PFSK-1 (cell line): ENCODE measurements around the gene PNLDC1.

Experiments
- FOXP2 ChIP-seq: optimal IDR thresholded peaks from 2 replicates; pipeline ENCODE3; 2011; ENCODE audit warnings: borderline replicate concordance, control low read depth, inconsistent platforms; ENCODE audit not compliant: insufficient read depth; ENCODE audit errors: extremely low read length, extremely low read depth
- POLR2AphosphoS5 ChIP-seq: IDR thresholded peaks from 2 replicates; pipeline ENCODE4 v1.6.1; 2012; ENCODE audit warnings: low read depth, mild to moderate bottlenecking, control low read depth, low read length, moderate library complexity
- REST ChIP-seq, 2 experiments: IDR thresholded peaks; 2 replicates each; pipeline versions ENCODE4 v1.6.1 to v1.8.0; 2011 to 2012; ENCODE audit warnings: low read depth in 2 of 2, low read length in 2 of 2, control low read depth in 1 of 2, inconsistent platforms in 1 of 2, mild to moderate bottlenecking in 1 of 2, moderate library complexity in 1 of 2; ENCODE audit not compliant: insufficient read depth in 1 of 2
- SIN3A ChIP-seq: IDR thresholded peaks from 2 replicates; pipeline ENCODE4 v1.6.1; 2012; ENCODE audit warnings: mild to moderate bottlenecking, low read length, moderate library complexity, borderline replicate concordance; ENCODE audit not compliant: insufficient read depth
- TAF1 ChIP-seq: IDR thresholded peaks from 2 replicates; pipeline ENCODE4 v1.6.1; 2012; ENCODE audit warnings: low read length, control low read depth, borderline replicate concordance; ENCODE audit not compliant: insufficient read depth

Gene PNLDC1

GRCh38 chr6:159761873-159762680 is 38.0 kb upstream of the PNLDC1 start, which contains the start of gene ACAT2:
Gene ACAT2, plus strand, starts transcription at chr6:159762045. Its CDS starts 43 bp downstream, at chr6:159762088.
- TF ChIP-seq FOXP2 (peak; percentile 54), POLR2AphosphoS5 (peak; percentile 71), REST (IDR thresholded peaks at IDR 0.05; ENCODE audit: insufficient read depth in 1 of 2, low read depth in 2 of 2, low read length in 2 of 2) (no peak), SIN3A (peak; percentile 82; the same call in 1 of the 2 replicates)

DNA sequence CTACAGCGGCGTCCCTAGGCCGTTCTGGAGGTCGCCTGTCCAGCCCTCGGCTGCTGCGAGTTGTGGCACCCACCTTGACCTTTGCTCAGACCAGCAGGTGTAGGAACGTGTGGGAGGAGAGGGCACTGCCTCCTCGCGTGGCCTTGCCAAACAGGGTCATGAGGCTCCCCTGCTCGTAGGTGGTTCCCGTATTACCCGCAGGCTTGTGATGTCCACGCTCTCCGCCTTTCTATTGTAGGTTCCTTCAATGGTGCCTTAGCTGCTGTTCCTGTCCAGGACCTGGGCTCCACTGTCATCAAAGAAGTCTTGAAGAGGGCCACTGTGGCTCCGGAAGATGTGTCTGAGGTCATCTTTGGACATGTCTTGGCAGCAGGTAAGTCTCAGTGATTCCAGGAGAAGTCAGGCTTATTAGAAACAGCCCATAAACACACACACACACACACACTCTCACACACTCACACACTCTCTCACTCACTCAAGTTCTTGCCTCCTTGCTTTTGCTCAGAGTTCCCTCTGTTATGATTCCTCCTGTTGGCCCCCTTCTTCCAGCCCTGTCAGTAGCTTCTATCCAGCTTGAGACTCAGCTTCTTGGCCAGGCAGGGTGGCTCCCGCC is 37.3 kb upstream of the PNLDC1 start:
- TF ChIP-seq REST (IDR thresholded peaks at IDR 0.05; ENCODE audit: insufficient read depth in 1 of 2, low read depth in 2 of 2, low read length in 2 of 2) (no peak), SIN3A (no peak), FOXP2 (no peak), POLR2AphosphoS5 (no peak), TAF1 (no peak)

- TF ChIP-seq POLR2AphosphoS5 (no peak), SIN3A (no peak), REST (IDR thresholded peaks at IDR 0.05; ENCODE audit: insufficient read depth in 1 of 2, low read depth in 2 of 2, low read length in 2 of 2) (no peak), TAF1 (no peak), FOXP2 (no peak)
Observed at GRCh38 chr6:159766906-159767305, 33.2 kb upstream of the PNLDC1 start.

GRCh38 chr6:159769470-159769869 is 30.6 kb upstream of the PNLDC1 start:
- TF ChIP-seq TAF1 = no peak
- no peak for TF ChIP-seq FOXP2
- no peak for TF ChIP-seq REST (IDR thresholded peaks at IDR 0.05; ENCODE audit: insufficient read depth in 1 of 2, low read depth in 2 of 2, low read length in 2 of 2)
- TF ChIP-seq SIN3A = no peak
- TF ChIP-seq POLR2AphosphoS5 = no peak
